H9 (cell line): ENCODE measurements around the gene CALML5. TPM values are rescaled to one million over a fixed set of nuclear protein-coding genes. Genes with fewer than 3 reads are reported as not detected.

Experiments
- DNase-seq: peaks from one replicate; pipeline ENCODE4 v3.0.0-alpha.2; 2017
- H2AFZ ChIP-seq: one replicate; pipeline ENCODE4 v1.6.1; 2013; ENCODE audit warnings: mild to moderate bottlenecking, low read length, control low read depth, moderate library complexity
- H2AK5ac ChIP-seq: 2 replicates; pipeline ENCODE4 v1.6.1; 2013; ENCODE audit warnings: low read length, control low read depth, mixed read lengths; ENCODE audit not compliant: insufficient read length
- H2BK120ac ChIP-seq: one replicate; pipeline ENCODE4 v1.6.1; 2013; ENCODE audit warnings: low read depth, mild to moderate bottlenecking, low read length, control low read depth, inconsistent platforms; ENCODE audit not compliant: poor library complexity, severe bottlenecking
- H2BK12ac ChIP-seq: 2 replicates; pipeline ENCODE4 v1.6.1; 2013; ENCODE audit warnings: low read length, control low read depth, mixed read lengths, low read depth; ENCODE audit not compliant: insufficient read length
- H2BK15ac ChIP-seq: 2 replicates; pipeline ENCODE4 v1.6.1; 2013; ENCODE audit warnings: low read depth, low read length, control low read depth
- H2BK20ac ChIP-seq: one replicate; pipeline ENCODE4 v1.6.1; 2013; ENCODE audit warnings: low read depth, mild to moderate bottlenecking, low read length, control low read depth, inconsistent platforms; ENCODE audit not compliant: poor library complexity, severe bottlenecking
- H2BK5ac ChIP-seq: 2 replicates; pipeline ENCODE4 v1.6.1; 2013; ENCODE audit warnings: low read length, control low read depth, mixed read lengths; ENCODE audit not compliant: insufficient read length
- H3K14ac ChIP-seq: 2 replicates; pipeline ENCODE4 v1.6.1; 2013; ENCODE audit warnings: low read length, control low read depth; ENCODE audit not compliant: insufficient read depth
- H3K18ac ChIP-seq: 2 replicates; pipeline ENCODE4 v1.6.1; 2013; ENCODE audit warnings: low read depth, mild to moderate bottlenecking, mixed read lengths, low read length, control low read depth; ENCODE audit not compliant: insufficient read length
- H3K23ac ChIP-seq: 2 replicates; pipeline ENCODE4 v1.6.1; 2013; ENCODE audit warnings: low read length, control low read depth, mixed read lengths, low read depth; ENCODE audit not compliant: insufficient read length
- H3K23me2 ChIP-seq: 2 replicates; pipeline ENCODE4 v1.6.1; 2013; ENCODE audit warnings: low read depth, mild to moderate bottlenecking, mixed read lengths, low read length, control low read depth; ENCODE audit not compliant: insufficient read length, poor library complexity, severe bottlenecking
- H3K27ac ChIP-seq: 2 replicates; pipeline ENCODE4 v1.5.1; 2013; ENCODE audit warnings: low read length, control low read depth, mixed read lengths, low read depth; ENCODE audit not compliant: insufficient read length
- H3K27me3 ChIP-seq: 2 replicates; pipeline ENCODE4 v1.6.1; 2013; ENCODE audit warnings: low read length, control low read depth, inconsistent platforms; ENCODE audit not compliant: insufficient read depth
- H3K4ac ChIP-seq: 2 replicates; pipeline ENCODE4 v1.6.1; 2013; ENCODE audit warnings: low read depth, mild to moderate bottlenecking, control low read depth, inconsistent platforms, low read length, moderate library complexity
- H3K4me1 ChIP-seq: 2 replicates; pipeline ENCODE4 v1.6.1; 2013; ENCODE audit warnings: low read length, control low read depth, inconsistent platforms; ENCODE audit not compliant: insufficient read depth
- H3K4me2 ChIP-seq: 2 replicates; pipeline ENCODE4 v1.6.1; 2013; ENCODE audit warnings: low read length, control low read depth, mixed read lengths; ENCODE audit not compliant: insufficient read length, insufficient read depth
- H3K56ac ChIP-seq: 2 replicates; pipeline ENCODE4 v1.6.1; 2013; ENCODE audit warnings: low read depth, mild to moderate bottlenecking, mixed read lengths, low read length, control low read depth; ENCODE audit not compliant: insufficient read length
- H3K79me1 ChIP-seq: 2 replicates; pipeline ENCODE4 v1.6.1; 2013; ENCODE audit warnings: low read depth, mild to moderate bottlenecking, moderate library complexity, low read length, control low read depth, inconsistent platforms; ENCODE audit not compliant: insufficient read depth, poor library complexity, severe bottlenecking
- H3K79me2 ChIP-seq: 2 replicates; pipeline ENCODE4 v1.6.1; 2013; ENCODE audit warnings: low read length, control low read depth, inconsistent platforms; ENCODE audit not compliant: insufficient read depth
- H3K9ac ChIP-seq: 2 replicates; pipeline ENCODE4 v1.6.1; 2013; ENCODE audit warnings: low read length, control low read depth, mixed read lengths; ENCODE audit not compliant: insufficient read length; ENCODE audit errors: extremely low read depth
- H3K9me3 ChIP-seq: one replicate; pipeline ENCODE4 v1.6.1; 2013; ENCODE audit warnings: low read depth, low read length, inconsistent platforms; ENCODE audit not compliant: control insufficient read depth
- H3T11ph ChIP-seq: one replicate; pipeline ENCODE4 v1.6.1; 2013; ENCODE audit warnings: mild to moderate bottlenecking, low read length, control low read depth, inconsistent platforms
- H4K20me1 ChIP-seq: one replicate; pipeline ENCODE4 v1.6.1; 2013; ENCODE audit not compliant: control insufficient read depth, insufficient read length, insufficient read depth
- H4K5ac ChIP-seq: 2 replicates; pipeline ENCODE4 v1.6.1; 2013; ENCODE audit warnings: low read depth, mild to moderate bottlenecking, mixed read lengths, low read length, control low read depth; ENCODE audit not compliant: insufficient read length
- H4K8ac ChIP-seq: replicated peaks from 2 replicates; pipeline ENCODE4 v1.6.1; 2013; ENCODE audit warnings: low read length, control low read depth, mixed read lengths, low read depth; ENCODE audit not compliant: insufficient read length
- H4K91ac ChIP-seq: 2 replicates; pipeline ENCODE4 v1.6.1; 2013; ENCODE audit warnings: low read depth, mild to moderate bottlenecking, moderate library complexity, mixed read lengths, low read length, control low read depth; ENCODE audit not compliant: insufficient read length
- H3K27ac Mint-ChIP-seq, 3 experiments: 2 replicates in 2 of 3; 3 replicates in 1 of 3; pipeline ENCODE4 v1.8.0; 2020 to 2021; ENCODE audit warnings: mixed read lengths in 3 of 3, mild to moderate bottlenecking in 1 of 3, moderate library complexity in 1 of 3
- H3K27me3 Mint-ChIP-seq: 2 replicates; pipeline ENCODE4 v1.8.0; 2021; ENCODE audit warnings: low read depth, mild to moderate bottlenecking, moderate library complexity, mixed read lengths
- H3K36me3 Mint-ChIP-seq, 3 experiments: 2 replicates in 2 of 3; 3 replicates in 1 of 3; pipeline ENCODE4 v1.8.0; 2020 to 2021; ENCODE audit warnings: low read depth in 3 of 3, mixed read lengths in 3 of 3; ENCODE audit not compliant: insufficient read depth in 1 of 3
- H3K4me1 Mint-ChIP-seq, 2 experiments: 2 replicates each; pipeline ENCODE4 v1.8.0; 2020; ENCODE audit warnings: mixed read lengths in 2 of 2
- H3K4me3 Mint-ChIP-seq, 2 experiments: 2 replicates in 1 of 2; 3 replicates in 1 of 2; pipeline ENCODE4 v1.8.0; 2020 to 2021; ENCODE audit warnings: mild to moderate bottlenecking in 2 of 2, mixed read lengths in 2 of 2, moderate library complexity in 1 of 2
- H3K9me3 Mint-ChIP-seq, 2 experiments: 2 replicates in 1 of 2; 3 replicates in 1 of 2; pipeline ENCODE4 v1.8.0; 2020; ENCODE audit warnings: mild to moderate bottlenecking in 2 of 2, mixed read lengths in 2 of 2, moderate library complexity in 1 of 2
- CTCF ChIP-seq: fragments of 200-600 bp; sonication (generic); conservative IDR thresholded peaks from 3 replicates; pipeline ENCODE4 v1.8.0; 2021; ENCODE audit warnings: antibody characterized with exemption, mild to moderate bottlenecking
- WGBS: extraction: QIAGEN DNeasy Blood & Tissue Kit; methylation state at CpG from one replicate; pipeline ENCODE4 v1.1.7; 2013; ENCODE audit warnings: missing lambda C conversion rate, low lambda C conversion rate, mixed read lengths; ENCODE audit not compliant: insufficient read length; ENCODE audit errors: extremely low coverage; 5-methylcytosine and 5-hydroxymethylcytosine counted together
- total RNA-seq: library from RNA; stranded (reverse); gene quantifications from 2 replicates; pipeline ENCODE4 v1.2.1, GENCODE V29; 2021

The CALML5 gene
- total RNA-seq, 1 experiment from 2014 or later: not detected

- Histone ChIP-seq H3K18ac (no peak overlapping the region), H3K9ac (no peak overlapping the region), H3K56ac (no peak overlapping the region), H2AFZ (no peak overlapping the region), H3T11ph (no peak overlapping the region), H2BK5ac (no peak overlapping the region), H2BK12ac (no peak overlapping the region), H2BK120ac (no peak overlapping the region), H4K91ac (no peak overlapping the region), H3K23ac (no peak overlapping the region), H2BK20ac (no peak overlapping the region), H3K9me3 (no peaks in the 10 kb centered on the region), H3K27me3 (no peaks in the 10 kb centered on the region), H4K20me1 (no peaks in the 10 kb centered on the region), H4K5ac (no peak overlapping the region), H2AK5ac (no peak overlapping the region), H3K4me1 (no peaks in the 10 kb centered on the region), H3K27ac (no peak overlapping the region), H3K79me1 (no peaks in the 10 kb centered on the region), H3K4me2 (no peak overlapping the region), H3K4ac (no peak overlapping the region), H3K79me2 (no peaks in the 10 kb centered on the region), H3K14ac (no peak overlapping the region), H2BK15ac (no peak overlapping the region), H4K8ac (no peak overlapping the region), H3K23me2 (no peaks in the 10 kb centered on the region)
- DNase-seq: no peak
- WGBS: no CpG with 5 or more reads among the region's 1 CpG
- H3K4me1 Mint-ChIP-seq: peaks cover 3% of the 10 kb centered on the region in 2 experiments; a peak in 1 of 4 replicates
- H3K36me3 Mint-ChIP-seq: peaks cover 5 to 13% (median 6%) of the 10 kb centered on the region in 3 experiments; a peak in 6 of 7 replicates
- no peak overlapping the region for H3K27ac Mint-ChIP-seq
- H3K4me3 Mint-ChIP-seq: no peak overlapping the region
- no peaks in the 10 kb centered on the region; the same call in 1 of the 2 replicates for H3K27me3 Mint-ChIP-seq
- peaks cover 18 to 23% of the 10 kb centered on the region in 2 experiments for H3K9me3 Mint-ChIP-seq
- no peak for TF ChIP-seq CTCF
Measured at GRCh38 chr10:5542100-5542499, 42.7 kb upstream of the CALML5 start.
